Measurements from ENCODE around the gene CEMIP2. TPM values are rescaled to one million over a fixed set of nuclear protein-coding genes. Genes with fewer than 3 reads are reported as not detected.

CEMIP2 gene
- total and polyA plus RNA-seq, 2 of the 13 experiments (the other 11 are each of a cell fraction or from before 2014, with no cell fraction given) = 94.3 to 128 TPM

GRCh38 chr9:71672573-71672972, 95.7 kb downstream of the CEMIP2 start:
- no peaks in the 10 kb centered on the region; a peak in 1 of 5 replicates for H3K27me3 ChIP-seq (ENCODE audit: control insufficient read depth in 1 of 2, insufficient read depth in 2 of 2, low read length in 2 of 2)
- H3K9ac ChIP-seq (ENCODE audit: insufficient read depth, low read depth, low read length) = no peak overlapping the region
- WGBS (ENCODE audit: low lambda C conversion rate) = 97% methylated on average over 1 of the region's 1 CpG
- H3K36me3 ChIP-seq (replicated peaks in 1 of 2; ENCODE audit: control insufficient read depth in 1 of 2, insufficient read depth in 2 of 2, low read length in 2 of 2) = no peaks in the 10 kb centered on the region
- ChIA-PET POLR2A (no interaction called here), CTCF (ENCODE audit: low intra/inter-chr PET ratio, low total read pairs) (no interaction called here)
- no peak for DNase-seq (ENCODE audit: low spot score)
- no peak for ATAC-seq
- TF ChIP-seq MAFK (conservative IDR thresholded peaks at IDR 0.05 in 1 of 2, IDR thresholded peaks at IDR 0.05 in 1 of 2; ENCODE audit: low read length in 2 of 2) (peak; percentile 79 to 83), PBX3 (CRISPR knock-in tag; IDR thresholded peaks at IDR 0.05; ENCODE audit: borderline replicate concordance) (no peak), MAFF (IDR thresholded peaks at IDR 0.05; ENCODE audit: low read depth, low read length) (peak; percentile 78)
- peaks cover 51% of the 10 kb centered on the region for H3K4me1 ChIP-seq (ENCODE audit: insufficient read depth, low read length)
- no peak for FAIRE-seq
- H3K9me3 ChIP-seq (ENCODE audit: low read length) = peaks cover 8% of the 10 kb centered on the region; the same call in 1 of the 2 replicates
- H3K4me3 ChIP-seq (replicated peaks in 1 of 3; ENCODE audit: insufficient read depth in 1 of 3, low read depth in 2 of 3, low read length in 3 of 3) = no peak overlapping the region
- in situ Hi-C loops (cut with HindIII; ENCODE audit: extremely low pct_ligation_motif_present, low pct_unique_long_range_greater_than_20kb) (no loop called here), intact Hi-C loops (cut with micrococcal nuclease; ENCODE audit: unreplicated experiment) (loop anchor here (10.0 kb wide), 1 partner anchor 242 kb away; the partner anchor contains the start of genes ABHD17B and C9orf85)
- H2AFZ ChIP-seq (ENCODE audit: low read length) = no peak overlapping the region
- no TSS peak for BruUV-seq (replicated peaks)
- no peak overlapping the region for H3K4me2 ChIP-seq (ENCODE audit: low read depth, low read length)
- H4K20me1 ChIP-seq (ENCODE audit: insufficient read depth, low read length) = no peaks in the 10 kb centered on the region
- no peaks in the 10 kb centered on the region for H3K79me2 ChIP-seq (ENCODE audit: insufficient read depth, low read length)
- H3K27ac ChIP-seq (ENCODE audit: extremely low read length, insufficient read depth, low read length) = no peak overlapping the region

- Histone ChIP-seq H4K20me1 (ENCODE audit: insufficient read depth, low read length) (no peaks in the 10 kb centered on the region), H3K27ac (ENCODE audit: extremely low read length, insufficient read depth, low read length) (no peak overlapping the region), H3K9ac (ENCODE audit: insufficient read depth, low read depth, low read length) (no peak overlapping the region), H3K4me2 (ENCODE audit: low read depth, low read length) (no peak overlapping the region), H3K27me3 (ENCODE audit: control insufficient read depth in 1 of 2, insufficient read depth in 2 of 2, low read length in 2 of 2) (no peaks in the 10 kb centered on the region; a peak in 1 of 5 replicates), H3K79me2 (ENCODE audit: insufficient read depth, low read length) (no peaks in the 10 kb centered on the region), H3K9me3 (ENCODE audit: low read length) (peaks cover 6% of the 10 kb centered on the region; the same call in 1 of the 2 replicates), H3K4me3 (replicated peaks in 1 of 3; ENCODE audit: insufficient read depth in 1 of 3, low read depth in 2 of 3, low read length in 3 of 3) (no peak overlapping the region), H3K36me3 (replicated peaks in 1 of 2; ENCODE audit: control insufficient read depth in 1 of 2, insufficient read depth in 2 of 2, low read length in 2 of 2) (no peaks in the 10 kb centered on the region), H3K4me1 (ENCODE audit: insufficient read depth, low read length) (peaks cover 38% of the 10 kb centered on the region), H2AFZ (ENCODE audit: low read length) (no peak overlapping the region)
- ATAC-seq = no peak
- TF ChIP-seq NR0B2 (CRISPR knock-in tag; IDR thresholded peaks at IDR 0.05) = no peak
- TF ChIP-seq NFATC3 (CRISPR knock-in tag; IDR thresholded peaks at IDR 0.05) = no peak
- no peak for TF ChIP-seq POLR2AphosphoS2 (IDR thresholded peaks at IDR 0.05; ENCODE audit: low read depth, low read length)
- TF ChIP-seq GPN1 (CRISPR knock-in tag; IDR thresholded peaks at IDR 0.05; ENCODE audit: borderline replicate concordance) = no peak
- peak; percentile 40 to 65; a peak in 3 of 4 replicates for TF ChIP-seq MAFK (conservative IDR thresholded peaks at IDR 0.05 in 1 of 2, IDR thresholded peaks at IDR 0.05 in 1 of 2; ENCODE audit: low read length in 2 of 2)
- TF ChIP-seq TAF1 (CRISPR knock-in tag; IDR thresholded peaks at IDR 0.05) = no peak
- no peak for TF ChIP-seq ZNF275 (CRISPR knock-in tag; IDR thresholded peaks at IDR 0.05; ENCODE audit: borderline replicate concordance)
- TF ChIP-seq MAFF (IDR thresholded peaks at IDR 0.05; ENCODE audit: low read depth, low read length) = peak; percentile 57; the same call in 1 of the 2 replicates
- 94% methylated on average over 3 of the region's 3 CpGs for WGBS (ENCODE audit: low lambda C conversion rate)
- intact Hi-C loops (cut with micrococcal nuclease; ENCODE audit: unreplicated experiment) (loop anchor here (10.0 kb wide), 1 partner anchor 244 kb away; the partner anchor contains the start of genes ABHD17B and C9orf85), in situ Hi-C loops (cut with HindIII; ENCODE audit: extremely low pct_ligation_motif_present, low pct_unique_long_range_greater_than_20kb) (no loop called here)
- POLR2A ChIA-PET = no interaction called here
- no peak for DNase-seq (ENCODE audit: low spot score)
- BruUV-seq (replicated peaks) = no TSS peak
- CTCF ChIA-PET (ENCODE audit: low intra/inter-chr PET ratio, low total read pairs) = no interaction called here
- no peak for FAIRE-seq
These were observed 97.0 kb downstream of the CEMIP2 start for GRCh38 chr9:71671289-71671688.
